MCF 10A (cell line): ENCODE measurements around the gene CLCN6. TPM values are rescaled to one million over a fixed set of nuclear protein-coding genes. Genes with fewer than 3 reads are reported as not detected.

Experiments used
- BruUV-seq: library from RNA; stranded (reverse); fragments of 400-500 nt; replicated peaks from 2 replicates; lab custom pipeline; 2021; lab: Mats Ljungman, UMichigan
- CTCF ChIA-PET: fragments of 300-600 bp; sonication (Branson Sonifier 250); formaldehyde crosslinking; extraction: SDS; loops from one replicate; lab custom pipeline; 2021; ENCODE audit warnings: antibody characterized with exemption, inconsistent platforms; lab: Yijun Ruan, JAX
- POLR2A ChIA-PET: fragments of 300-600, 350-650 bp; sonication (Branson Sonifier 250); formaldehyde crosslinking; extraction: SDS; loops from one replicate; lab custom pipeline; 2020; ENCODE audit warnings: antibody characterized with exemption, inconsistent platforms; lab: Yijun Ruan, JAX
- DNase-seq: peaks from one replicate; pipeline ENCODE4 v3.0.0-alpha.2; 2018; ENCODE audit not compliant: unreplicated experiment
- H3K27ac Mint-ChIP-seq: one replicate; pipeline ENCODE4 v1.8.0; 2022; ENCODE audit warnings: mild to moderate bottlenecking, low read depth, mixed read lengths; ENCODE audit not compliant: unreplicated experiment
- H3K27me3 Mint-ChIP-seq: one replicate; pipeline ENCODE4 v1.8.0; 2022; ENCODE audit warnings: mixed read lengths; ENCODE audit not compliant: insufficient read depth, unreplicated experiment
- H3K36me3 Mint-ChIP-seq: one replicate; pipeline ENCODE4 v1.8.0; 2022; ENCODE audit warnings: mild to moderate bottlenecking, moderate library complexity, mixed read lengths; ENCODE audit not compliant: insufficient read depth, unreplicated experiment
- H3K4me1 Mint-ChIP-seq: one replicate; pipeline ENCODE4 v1.8.0; 2022; ENCODE audit warnings: mixed read lengths; ENCODE audit not compliant: insufficient read depth, unreplicated experiment
- H3K4me3 Mint-ChIP-seq: one replicate; pipeline ENCODE4 v1.8.0; 2022; ENCODE audit warnings: mild to moderate bottlenecking, moderate library complexity, mixed read lengths; ENCODE audit not compliant: unreplicated experiment
- H3K9me3 Mint-ChIP-seq: one replicate; pipeline ENCODE4 v1.8.0; 2022; ENCODE audit warnings: mixed read lengths; ENCODE audit not compliant: unreplicated experiment
- CTCF ChIP-seq: fragments of 200-600 bp; IDR thresholded peaks from one replicate; pipeline ENCODE4 v1.8.0; 2022; ENCODE audit warnings: antibody characterized with exemption, mild to moderate bottlenecking; ENCODE audit not compliant: unreplicated experiment
- intact Hi-C: fragments of 100-400 bp; cut with micrococcal nuclease; formaldehyde crosslinking; loops from 2 replicates; pipeline ENCODE4 v1.14.1; 2022
- total RNA-seq: library from RNA; stranded (reverse); gene quantifications from 2 replicates; pipeline ENCODE4 v1.2.3, GENCODE V29; 2022

CLCN6 gene
- total RNA-seq, 1 experiment from 2014 or later, result 12.3 TPM

DNA sequence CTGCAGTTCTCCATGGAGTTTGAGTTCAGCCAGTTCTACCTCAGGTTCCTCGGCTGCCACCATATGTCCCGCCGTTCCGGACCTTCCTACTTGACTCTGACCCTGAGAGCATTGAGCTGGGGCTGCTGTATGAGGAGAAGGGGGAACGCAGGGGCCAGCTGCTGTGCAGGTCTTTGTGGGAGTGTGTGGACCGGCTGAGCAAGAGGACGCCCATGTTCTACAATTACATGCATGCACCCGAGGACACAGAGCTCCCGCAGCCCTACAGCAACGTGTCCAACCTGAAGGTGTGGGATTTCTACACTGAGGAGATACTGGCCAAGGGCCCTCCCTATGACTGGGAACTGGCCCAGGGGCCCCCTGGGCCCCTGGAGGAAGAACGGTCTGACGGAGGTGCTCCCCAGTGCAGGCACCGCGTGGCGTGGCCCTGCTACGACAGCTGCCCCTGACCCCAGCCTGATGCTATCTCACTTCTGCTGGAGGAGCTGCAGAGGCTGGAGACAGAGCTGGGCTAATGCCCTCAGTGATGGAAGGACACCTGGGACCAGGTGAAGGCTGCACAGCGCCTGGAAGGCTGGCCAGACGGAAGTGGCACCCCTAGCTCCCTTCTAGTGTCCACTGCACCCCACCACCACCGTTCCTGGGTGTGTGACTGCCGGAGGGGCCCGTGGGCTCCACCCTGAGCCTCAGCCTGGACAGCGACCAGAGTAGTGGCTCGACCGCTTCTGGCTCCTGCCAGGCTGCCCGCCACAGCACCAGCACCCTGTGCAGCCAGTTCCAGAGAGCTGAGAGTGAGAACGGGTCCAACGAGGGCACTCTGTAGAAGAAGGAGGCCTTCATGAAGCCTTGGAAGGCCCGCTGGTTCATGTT lies 73.6 kb downstream of the CLCN6 start:
- POLR2A ChIA-PET, result interaction anchor here (0.6 kb wide), 2 partner anchors 28 to 182 kb away, joined by 3 read pairs; no protein-coding TSS in a partner anchor
- H3K9me3 Mint-ChIP-seq, result no peaks in the 10 kb centered on the region
- H3K27me3 Mint-ChIP-seq, result peaks cover 48% of the 10 kb centered on the region
- H3K36me3 Mint-ChIP-seq, result no peaks in the 10 kb centered on the region
- intact Hi-C loops, result no loop called here
- no peak overlapping the region for H3K27ac Mint-ChIP-seq
- H3K4me3 Mint-ChIP-seq, result no peak overlapping the region
- CTCF ChIA-PET, result interaction anchor here (1.0 kb wide), 2 partner anchors 20 to 88 kb away, joined by 3 to 4 read pairs; no protein-coding TSS in a partner anchor
- no peaks in the 10 kb centered on the region for H3K4me1 Mint-ChIP-seq
- DNase-seq, result no peak
- no TSS peak for BruUV-seq
- no peak for TF ChIP-seq CTCF

DNA sequence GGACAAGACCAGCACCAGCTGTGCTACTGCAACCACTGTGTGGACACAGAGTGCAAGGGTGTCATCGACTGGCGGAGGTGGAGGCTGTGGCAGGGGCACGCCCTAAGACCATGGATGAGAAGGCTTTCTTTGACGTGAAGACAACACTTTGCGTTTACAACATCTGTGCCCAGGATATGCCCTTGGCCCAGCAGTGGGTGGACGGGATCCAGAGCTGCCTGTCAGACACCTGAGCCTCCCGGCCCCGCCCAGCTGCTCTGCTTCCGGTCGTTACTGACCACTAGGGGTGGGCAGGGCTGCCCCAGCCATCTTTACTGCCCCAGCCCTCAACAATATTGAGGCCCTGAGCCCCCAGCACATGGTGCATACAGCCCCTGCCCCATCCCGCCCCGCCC lies 74.2 kb downstream of the CLCN6 start:
- H3K27me3 Mint-ChIP-seq, result peaks cover 47% of the 10 kb centered on the region
- ChIA-PET CTCF (interaction anchor here (1.0 kb wide), 1 partner anchor 88 kb away, joined by 4 read pairs; no protein-coding TSS in a partner anchor), POLR2A (interaction anchor here (0.6 kb wide), 1 partner anchor 182 kb away, joined by 3 read pairs; no protein-coding TSS in a partner anchor)
- BruUV-seq, result no TSS peak
- H3K4me1 Mint-ChIP-seq, result no peaks in the 10 kb centered on the region
- DNase-seq, result no peak
- H3K9me3 Mint-ChIP-seq, result no peaks in the 10 kb centered on the region
- no peak overlapping the region for H3K4me3 Mint-ChIP-seq
- H3K36me3 Mint-ChIP-seq, result no peaks in the 10 kb centered on the region
- no peak for TF ChIP-seq CTCF
- intact Hi-C loops, result no loop called here
- no peak overlapping the region for H3K27ac Mint-ChIP-seq

DNA sequence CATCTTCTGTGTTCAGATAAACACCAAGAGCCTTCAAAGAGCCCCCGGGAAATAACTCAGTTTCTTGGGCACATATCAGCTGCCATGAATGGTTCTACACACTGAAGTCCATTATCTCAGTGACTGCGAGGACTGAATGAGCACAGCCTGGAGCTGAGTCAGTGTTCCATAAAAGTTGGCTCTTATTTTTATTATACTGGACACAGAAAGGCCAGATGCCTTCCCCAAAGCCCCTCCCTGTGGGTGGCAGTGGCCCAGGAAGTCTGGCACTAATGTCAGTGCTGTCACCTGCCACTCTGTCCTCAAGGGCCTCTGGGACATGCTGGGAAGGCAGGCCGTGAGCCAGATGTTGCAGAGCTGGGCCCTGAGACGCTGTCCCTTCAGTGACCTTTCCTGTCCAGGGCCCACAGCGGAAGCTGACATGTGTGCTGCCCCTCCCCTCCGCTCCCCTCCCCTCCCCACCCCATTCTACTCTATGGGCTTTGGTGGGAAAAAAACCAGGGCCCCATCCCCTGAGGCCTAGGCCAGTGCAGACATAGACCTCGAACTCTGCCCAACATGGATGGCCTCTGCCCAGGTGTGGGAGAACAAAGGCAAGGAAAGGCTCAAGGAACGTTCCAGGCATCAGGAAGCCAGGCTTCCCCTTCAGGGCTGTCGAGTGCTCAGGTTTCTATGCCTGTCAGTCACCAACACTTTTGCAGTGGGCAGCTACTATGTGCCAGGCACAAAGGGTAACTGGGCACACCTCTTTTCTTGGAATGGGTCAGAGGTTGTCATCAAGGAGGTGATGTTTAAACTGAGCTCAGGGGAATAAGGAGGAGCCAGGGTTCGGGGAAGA lies 75.1 kb downstream of the CLCN6 start:
- CTCF ChIA-PET, result no interaction called here
- Mint-ChIP-seq H3K9me3 (no peaks in the 10 kb centered on the region), H3K27ac (no peak overlapping the region), H3K4me3 (no peak overlapping the region), H3K4me1 (no peaks in the 10 kb centered on the region), H3K27me3 (peaks cover 38% of the 10 kb centered on the region), H3K36me3 (no peaks in the 10 kb centered on the region)
- DNase-seq, result no peak
- TF ChIP-seq CTCF, result no peak
- BruUV-seq, result no TSS peak
- intact Hi-C loops, result no loop called here
- POLR2A ChIA-PET, result interaction anchor here (0.6 kb wide), 1 partner anchor 136 kb away, joined by 3 read pairs; no protein-coding TSS in a partner anchor
